ENCODE results near the gene MCCD1.
A peak's percentile ranks its signal among the peaks of the same experiment; 100 is the strongest.

MCCD1 gene

DNA sequence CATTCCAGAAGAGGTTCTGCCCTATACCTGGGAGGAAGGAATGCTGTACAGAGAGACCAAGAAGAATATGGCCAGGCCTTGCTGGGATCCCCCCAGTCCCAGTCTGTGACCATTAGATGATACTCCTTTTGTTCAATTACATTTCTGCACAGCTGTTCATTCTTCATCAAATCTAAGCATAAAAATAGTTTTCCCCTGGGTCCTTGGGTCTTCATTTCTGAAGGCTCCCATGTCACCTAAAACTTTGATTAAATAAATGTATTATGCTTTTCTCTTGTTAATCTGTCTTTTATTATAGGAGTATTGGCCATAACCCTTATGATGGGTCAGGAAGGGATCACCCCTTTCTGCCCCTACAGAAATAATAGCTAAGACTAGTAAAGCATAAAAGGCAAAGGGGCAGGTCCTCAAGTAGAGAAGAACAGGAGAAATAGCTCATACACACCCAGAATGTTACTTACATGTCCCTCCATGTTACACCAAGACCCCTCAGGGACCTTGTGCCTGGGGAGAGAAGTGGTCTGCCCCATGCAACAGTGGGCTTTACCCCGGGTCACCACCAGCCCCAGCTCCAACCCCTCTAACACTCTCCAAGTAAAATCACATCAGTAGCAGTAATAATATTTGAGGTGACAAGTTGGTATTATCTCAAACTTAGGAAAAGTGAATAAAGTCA lies 41.2 kb downstream of the MCCD1 start:
- Histone ChIP-seq H2AFZ (ENCODE audit: low read depth, low read length, severe bottlenecking) (no peak overlapping the region), H3K27me3 (ENCODE audit: low read length) (no peaks in the 10 kb centered on the region), H3K9me3 (ENCODE audit: insufficient read depth, low read length) (no peaks in the 10 kb centered on the region), H3K9me2 (replicated peaks; ENCODE audit: insufficient read depth, low read length) (no peaks in the 10 kb centered on the region), H3K36me3 (ENCODE audit: low read length) (no peaks in the 10 kb centered on the region), H3K79me2 (ENCODE audit: insufficient read depth, low read length) (peaks cover 56% of the 10 kb centered on the region), H3F3A (ENCODE audit: insufficient read depth) (peaks cover 72% of the 10 kb centered on the region), H3K27ac (ENCODE audit: low read depth, low read length) (peak overlapping the region; percentile 92), H3K4me2 (ENCODE audit: low read depth, low read length, poor library complexity, severe bottlenecking) (peak overlapping the region; percentile 86), H4K20me1 (ENCODE audit: low read depth, low read length) (no peaks in the 10 kb centered on the region), H3K9ac (ENCODE audit: low read length) (peak overlapping the region; percentile 84), H3K4me3 (ENCODE audit: insufficient read depth, low read length, poor library complexity, severe bottlenecking) (peak overlapping the region; percentile 63)
- TF ChIP-seq CTCF (IDR thresholded peaks at IDR 0.05; ENCODE audit: insufficient read depth, low read length, poor library complexity, severe bottlenecking) (no peak), EZH2phosphoT487 (conservative IDR thresholded peaks at IDR 0.05; ENCODE audit: low read length) (no peak)

DNA sequence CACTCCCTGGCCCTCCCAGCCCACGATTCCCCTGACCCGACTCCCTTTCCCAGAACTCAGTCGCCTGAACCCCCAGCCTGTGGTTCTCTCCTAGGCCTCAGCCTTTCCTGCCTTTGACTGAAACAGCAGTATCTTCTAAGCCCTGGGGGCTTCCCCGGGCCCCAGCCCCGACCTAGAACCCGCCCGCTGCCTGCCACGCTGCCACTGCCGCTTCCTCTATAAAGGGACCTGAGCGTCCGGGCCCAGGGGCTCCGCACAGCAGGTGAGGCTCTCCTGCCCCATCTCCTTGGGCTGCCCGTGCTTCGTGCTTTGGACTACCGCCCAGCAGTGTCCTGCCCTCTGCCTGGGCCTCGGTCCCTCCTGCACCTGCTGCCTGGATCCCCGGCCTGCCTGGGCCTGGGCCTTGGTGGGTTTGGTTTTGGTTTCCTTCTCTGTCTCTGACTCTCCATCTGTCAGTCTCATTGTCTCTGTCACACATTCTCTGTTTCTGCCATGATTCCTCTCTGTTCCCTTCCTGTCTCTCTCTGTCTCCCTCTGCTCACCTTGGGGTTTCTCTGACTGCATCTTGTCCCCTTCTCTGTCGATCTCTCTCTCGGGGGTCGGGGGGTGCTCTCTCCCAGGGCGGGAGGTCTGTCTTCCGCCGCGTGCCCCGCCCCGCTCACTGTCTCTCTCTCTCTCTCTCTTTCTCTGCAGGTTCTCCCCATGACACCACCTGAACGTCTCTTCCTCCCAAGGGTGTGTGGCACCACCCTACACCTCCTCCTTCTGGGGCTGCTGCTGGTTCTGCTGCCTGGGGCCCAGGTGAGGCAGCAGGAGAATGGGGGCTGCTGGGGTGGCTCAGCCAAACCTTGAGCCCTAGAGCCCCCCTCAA lies 43.5 kb downstream of the MCCD1 start, which contains the start of gene LTA:
Gene LTA (plus strand): TSS at position 249 of the 871 bp plus-strand sequence. CDS start 454 bp downstream, at position 703.
- Histone ChIP-seq H3K4me3 (ENCODE audit: insufficient read depth, low read length, poor library complexity, severe bottlenecking) (peak within 1 kb of the TSS; percentile 63), H4K20me1 (ENCODE audit: low read depth, low read length) (no peaks in the 10 kb centered on the region), H3K9me2 (replicated peaks; ENCODE audit: insufficient read depth, low read length) (no peaks in the 10 kb centered on the region), H3K27ac (ENCODE audit: low read depth, low read length) (peak within 1 kb of the TSS; percentile 92), H3K79me2 (ENCODE audit: insufficient read depth, low read length) (peaks cover 79% of the 10 kb centered on the region), H3K4me2 (ENCODE audit: low read depth, low read length, poor library complexity, severe bottlenecking) (peak within 1 kb of the TSS; percentile 86), H2AFZ (ENCODE audit: low read depth, low read length, severe bottlenecking) (no peak within 1 kb of the TSS), H3K27me3 (ENCODE audit: low read length) (no peaks in the 10 kb centered on the region), H3K9ac (ENCODE audit: low read length) (peak within 1 kb of the TSS; percentile 84), H3K9me3 (ENCODE audit: insufficient read depth, low read length) (no peaks in the 10 kb centered on the region), H3K36me3 (ENCODE audit: low read length) (peaks cover 3% of the 10 kb centered on the region; the same call in 1 of the 2 replicates), H3F3A (ENCODE audit: insufficient read depth) (peaks cover 86% of the 10 kb centered on the region)
- no peak for TF ChIP-seq EZH2phosphoT487 (conservative IDR thresholded peaks at IDR 0.05; ENCODE audit: low read length)
- TF ChIP-seq CTCF (IDR thresholded peaks at IDR 0.05; ENCODE audit: insufficient read depth, low read length, poor library complexity, severe bottlenecking) = no peak

GRCh38 chr6:31573239-31574105 lies 44.7 kb downstream of the MCCD1 start:
- H3K4me2 ChIP-seq (ENCODE audit: low read depth, low read length, poor library complexity, severe bottlenecking) = peak overlapping the region; percentile 86
- H3K27ac ChIP-seq (ENCODE audit: low read depth, low read length) = peak overlapping the region; percentile 92
- no peaks in the 10 kb centered on the region for H3K9me2 ChIP-seq (replicated peaks; ENCODE audit: insufficient read depth, low read length)
- peak overlapping the region; percentile 84 for H3K9ac ChIP-seq (ENCODE audit: low read length)
- H3K4me3 ChIP-seq (ENCODE audit: insufficient read depth, low read length, poor library complexity, severe bottlenecking) = peak overlapping the region; percentile 63
- peaks cover 88% of the 10 kb centered on the region for H3F3A ChIP-seq (ENCODE audit: insufficient read depth)
- no peaks in the 10 kb centered on the region for H3K27me3 ChIP-seq (ENCODE audit: low read length)
- peaks cover 3% of the 10 kb centered on the region; the same call in 1 of the 2 replicates for H3K36me3 ChIP-seq (ENCODE audit: low read length)
- H4K20me1 ChIP-seq (ENCODE audit: low read depth, low read length) = no peaks in the 10 kb centered on the region
- H3K79me2 ChIP-seq (ENCODE audit: insufficient read depth, low read length) = peaks cover 73% of the 10 kb centered on the region
- TF ChIP-seq EZH2phosphoT487 (conservative IDR thresholded peaks at IDR 0.05; ENCODE audit: low read length) (no peak), CTCF (IDR thresholded peaks at IDR 0.05; ENCODE audit: insufficient read depth, low read length, poor library complexity, severe bottlenecking) (no peak)
- H2AFZ ChIP-seq (ENCODE audit: low read depth, low read length, severe bottlenecking) = no peak overlapping the region
- no peaks in the 10 kb centered on the region for H3K9me3 ChIP-seq (ENCODE audit: insufficient read depth, low read length)

Data from SU-DHL-6 (cell line).